ENCODE data around the gene CRACR2B. TPM values are rescaled to one million over a fixed set of nuclear protein-coding genes. Genes with fewer than 3 reads are reported as not detected.

The CRACR2B gene
- total and polyA plus RNA-seq, 2 of the 8 experiments (the other 6 are each of a cell fraction or from before 2014, with no cell fraction given), result 18.2 to 26.4 TPM

- no peak overlapping the region for H2BK20ac ChIP-seq (ENCODE audit: low read length)
- no peak overlapping the region for H3K4me2 ChIP-seq (ENCODE audit: insufficient read depth in 1 of 2, low read depth in 2 of 2, low read length in 2 of 2)
- FAIRE-seq, result no peak
- H3K18ac ChIP-seq (ENCODE audit: extremely low read depth, low read length), result no peak overlapping the region
- H4K8ac ChIP-seq (ENCODE audit: extremely low read depth, insufficient read depth, low read length), result no peak overlapping the region
- peaks cover 8 to 25% of the 10 kb centered on the region in 2 experiments for H4K20me1 ChIP-seq (replicated peaks in 1 of 2; ENCODE audit: control insufficient read depth in 1 of 2, insufficient read depth in 2 of 2, low read length in 2 of 2)
- no peak overlapping the region for H4K91ac ChIP-seq (replicated peaks; ENCODE audit: insufficient read length, low read length)
- H3K27ac ChIP-seq (ENCODE audit: low read depth, low read length), result no peak overlapping the region
- no peak overlapping the region for H3K4ac ChIP-seq (replicated peaks; ENCODE audit: insufficient read length, low read depth, low read length)
- H3K79me1 ChIP-seq (ENCODE audit: low read depth, low read length), result no peaks in the 10 kb centered on the region
- no peak overlapping the region for H3K4me3 ChIP-seq (ENCODE audit: extremely low read depth in 1 of 4, insufficient read depth in 2 of 4, low read depth in 3 of 4, low read length in 4 of 4)
- 94% methylated on average over 21 of the region's 21 CpGs; no CpG with 5 or more reads in 1 of the 2 experiments for WGBS, 2 experiments (ENCODE audit: extremely low coverage in 1 of 2, insufficient coverage in 1 of 2, insufficient read length in 1 of 2, insufficient replicate concordance in 2 of 2, low coverage in 1 of 2, low lambda C conversion rate in 2 of 2, missing lambda C conversion rate in 1 of 2)
- no peak overlapping the region for H4K5ac ChIP-seq (ENCODE audit: insufficient read length, low read depth, low read length)
- CTCF ChIA-PET (ENCODE audit: partially characterized antibody), result interaction anchor here (2.5 to 2.8 kb wide), 2 partner anchors 14 to 28 kb away, joined by 8 to 11 read pairs; no protein-coding TSS in a partner anchor
- H2BK12ac ChIP-seq (ENCODE audit: low read depth, low read length), result no peak overlapping the region
- H3K9me3 ChIP-seq (ENCODE audit: insufficient read depth in 2 of 2, low read depth in 1 of 2, low read length in 1 of 2), result no peaks in the 10 kb centered on the region
- H2BK120ac ChIP-seq (replicated peaks; ENCODE audit: low read depth, low read length), result no peak overlapping the region
- H3K79me2 ChIP-seq (ENCODE audit: control insufficient read depth in 1 of 2, insufficient read depth in 2 of 2, low read length in 2 of 2), result no peaks in the 10 kb centered on the region
- POLR2A ChIA-PET (ENCODE audit: partially characterized antibody), result interaction anchor here (1.2 to 2.8 kb wide), 8 partner anchors 8 to 33 kb away, joined by 4 to 10 read pairs (median 5); partner anchors contain the start of gene TSPAN4
- no peak overlapping the region for H3K14ac ChIP-seq (ENCODE audit: insufficient read length)
- no peaks in the 10 kb centered on the region; a peak in 2 of 7 replicates for H3K4me1 ChIP-seq (replicated peaks in 1 of 4; ENCODE audit: control insufficient read depth in 3 of 4, insufficient read depth in 4 of 4, low read length in 3 of 4)
- no peak overlapping the region for H3K56ac ChIP-seq (replicated peaks; ENCODE audit: insufficient read length, low read depth, low read length)
- peaks cover 0 to 12% (median 0%) of the 10 kb centered on the region in 4 experiments; a peak in 4 of 8 replicates for H3K36me3 ChIP-seq (ENCODE audit: control insufficient read depth in 2 of 4, insufficient read depth in 4 of 4, low read length in 3 of 4)
- no peak overlapping the region for H3K23ac ChIP-seq (ENCODE audit: insufficient read length)
- H2BK5ac ChIP-seq (ENCODE audit: low read depth, low read length), result no peak overlapping the region
- no peak for DNase-seq (ENCODE audit: low read depth in 1 of 2, low spot score in 2 of 2)
- no peak overlapping the region for H2AFZ ChIP-seq (ENCODE audit: low read length)
- no peak overlapping the region for H2BK15ac ChIP-seq (ENCODE audit: low read length)
- no peak overlapping the region for H2AK5ac ChIP-seq (ENCODE audit: low read depth, low read length)
- no peak for TF ChIP-seq SRF (IDR thresholded peaks at IDR 0.05; ENCODE audit: low read depth, low read length)
- no peak overlapping the region for H3K9ac ChIP-seq (replicated peaks in 1 of 4; ENCODE audit: extremely low read depth in 1 of 4, low read depth in 3 of 4, low read length in 3 of 4)
- H3K27me3 ChIP-seq (replicated peaks in 1 of 4; ENCODE audit: control insufficient read depth in 3 of 4, extremely low read depth in 1 of 4, insufficient read depth in 3 of 4, low read length in 3 of 4), result no peaks in the 10 kb centered on the region
- H3K23me2 ChIP-seq (ENCODE audit: low read depth, low read length), result no peaks in the 10 kb centered on the region
Measured at GRCh38 chr11:875769-876301, 48.1 kb downstream of the CRACR2B start.

All from H1 (cell line).